Suprapubic skin (tissue), 3 donors: ENCODE measurements around the gene NACC2.

Experiments
- EP300 ChIP-seq: sonication (generic); formaldehyde crosslinking; IDR thresholded peaks from one replicate; pipeline ENCODE4 v1.6.1; 2017; ENCODE audit warnings: antibody characterized with exemption
- POLR2A ChIP-seq, 2 donors: fragments of 450-650 bp; IDR thresholded peaks; one replicate each; pipeline ENCODE4 v1.6.1; 2017; ENCODE audit warnings: antibody characterized with exemption in 2 of 2, mild to moderate bottlenecking in 2 of 2, moderate library complexity in 2 of 2
- TF ChIP-seq, protein P1 (sequence below), 2 donors: fragments of 200-600 bp in 1 of 2; fragments of 450-650 bp in 1 of 2; sonication (generic) in 1 of 2; IDR thresholded peaks; one replicate each; pipeline ENCODE4 v1.5.1; 2016 to 2019; ENCODE audit warnings: antibody characterized with exemption in 2 of 2, mild to moderate bottlenecking in 1 of 2, moderate library complexity in 1 of 2

GRCh38 chr9:136140966-136141365 is 45.9 kb upstream of the NACC2 start:
- TF ChIP-seq, protein P1, sequence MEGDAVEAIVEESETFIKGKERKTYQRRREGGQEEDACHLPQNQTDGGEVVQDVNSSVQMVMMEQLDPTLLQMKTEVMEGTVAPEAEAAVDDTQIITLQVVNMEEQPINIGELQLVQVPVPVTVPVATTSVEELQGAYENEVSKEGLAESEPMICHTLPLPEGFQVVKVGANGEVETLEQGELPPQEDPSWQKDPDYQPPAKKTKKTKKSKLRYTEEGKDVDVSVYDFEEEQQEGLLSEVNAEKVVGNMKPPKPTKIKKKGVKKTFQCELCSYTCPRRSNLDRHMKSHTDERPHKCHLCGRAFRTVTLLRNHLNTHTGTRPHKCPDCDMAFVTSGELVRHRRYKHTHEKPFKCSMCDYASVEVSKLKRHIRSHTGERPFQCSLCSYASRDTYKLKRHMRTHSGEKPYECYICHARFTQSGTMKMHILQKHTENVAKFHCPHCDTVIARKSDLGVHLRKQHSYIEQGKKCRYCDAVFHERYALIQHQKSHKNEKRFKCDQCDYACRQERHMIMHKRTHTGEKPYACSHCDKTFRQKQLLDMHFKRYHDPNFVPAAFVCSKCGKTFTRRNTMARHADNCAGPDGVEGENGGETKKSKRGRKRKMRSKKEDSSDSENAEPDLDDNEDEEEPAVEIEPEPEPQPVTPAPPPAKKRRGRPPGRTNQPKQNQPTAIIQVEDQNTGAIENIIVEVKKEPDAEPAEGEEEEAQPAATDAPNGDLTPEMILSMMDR (IDR thresholded peaks at IDR 0.05) = no peak
- no peak for TF ChIP-seq POLR2A (IDR thresholded peaks at IDR 0.05)
- no peak for TF ChIP-seq EP300
